ENCODE measurements around the gene TBC1D8.

DNA sequence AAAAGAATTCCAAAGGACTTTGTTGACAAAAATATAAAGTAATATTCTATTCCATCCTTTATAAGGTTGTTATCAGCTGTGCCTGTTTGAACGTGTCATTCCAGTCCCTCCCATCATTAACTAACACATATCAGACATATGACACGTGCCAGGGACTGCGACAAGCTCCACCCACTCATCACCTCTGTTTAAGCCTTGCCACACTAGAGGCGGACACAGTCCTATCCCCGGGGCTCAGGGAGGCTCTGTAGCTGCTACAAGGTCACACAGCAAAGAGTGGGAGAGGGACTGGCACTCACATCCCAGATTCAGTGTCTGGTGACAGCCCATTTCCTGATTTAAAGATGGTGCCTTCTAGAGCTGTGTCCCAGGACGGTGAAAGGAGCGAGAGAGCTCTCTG lies 30.0 kb downstream of the TBC1D8 start:
- TF ChIP-seq HDAC2 (IDR thresholded peaks at IDR 0.05; ENCODE audit: borderline replicate concordance in 1 of 2, low read depth in 2 of 2, low read length in 2 of 2) = no peak
- no peak for TF ChIP-seq MAFK (IDR thresholded peaks at IDR 0.05; ENCODE audit: low read depth, low read length)
- TF ChIP-seq, protein P1, sequence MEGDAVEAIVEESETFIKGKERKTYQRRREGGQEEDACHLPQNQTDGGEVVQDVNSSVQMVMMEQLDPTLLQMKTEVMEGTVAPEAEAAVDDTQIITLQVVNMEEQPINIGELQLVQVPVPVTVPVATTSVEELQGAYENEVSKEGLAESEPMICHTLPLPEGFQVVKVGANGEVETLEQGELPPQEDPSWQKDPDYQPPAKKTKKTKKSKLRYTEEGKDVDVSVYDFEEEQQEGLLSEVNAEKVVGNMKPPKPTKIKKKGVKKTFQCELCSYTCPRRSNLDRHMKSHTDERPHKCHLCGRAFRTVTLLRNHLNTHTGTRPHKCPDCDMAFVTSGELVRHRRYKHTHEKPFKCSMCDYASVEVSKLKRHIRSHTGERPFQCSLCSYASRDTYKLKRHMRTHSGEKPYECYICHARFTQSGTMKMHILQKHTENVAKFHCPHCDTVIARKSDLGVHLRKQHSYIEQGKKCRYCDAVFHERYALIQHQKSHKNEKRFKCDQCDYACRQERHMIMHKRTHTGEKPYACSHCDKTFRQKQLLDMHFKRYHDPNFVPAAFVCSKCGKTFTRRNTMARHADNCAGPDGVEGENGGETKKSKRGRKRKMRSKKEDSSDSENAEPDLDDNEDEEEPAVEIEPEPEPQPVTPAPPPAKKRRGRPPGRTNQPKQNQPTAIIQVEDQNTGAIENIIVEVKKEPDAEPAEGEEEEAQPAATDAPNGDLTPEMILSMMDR (IDR thresholded peaks at IDR 0.05; ENCODE audit: control extremely low read depth in 1 of 3, insufficient read depth in 1 of 3, low read depth in 1 of 3, low read length in 3 of 3) = no peak
- no peak for TF ChIP-seq POLR2AphosphoS5 (IDR thresholded peaks at IDR 0.05; ENCODE audit: low read depth, low read length)
- no peak for TF ChIP-seq TAF1 (IDR thresholded peaks at IDR 0.05; ENCODE audit: low read depth, low read length)
- TF ChIP-seq, protein P2, sequence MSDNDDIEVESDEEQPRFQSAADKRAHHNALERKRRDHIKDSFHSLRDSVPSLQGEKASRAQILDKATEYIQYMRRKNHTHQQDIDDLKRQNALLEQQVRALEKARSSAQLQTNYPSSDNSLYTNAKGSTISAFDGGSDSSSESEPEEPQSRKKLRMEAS (IDR thresholded peaks at IDR 0.05) = no peak
